Measurements from ENCODE around the gene DBNDD1. TPM values are rescaled to one million over a fixed set of nuclear protein-coding genes. Genes with fewer than 3 reads are reported as not detected.
"Not testable (repeated sequence)": the region's sequence is repeated elsewhere in the genome, so short reads cannot be mapped to it uniquely, and the experiment has no call there.

DBNDD1 gene, protein sequence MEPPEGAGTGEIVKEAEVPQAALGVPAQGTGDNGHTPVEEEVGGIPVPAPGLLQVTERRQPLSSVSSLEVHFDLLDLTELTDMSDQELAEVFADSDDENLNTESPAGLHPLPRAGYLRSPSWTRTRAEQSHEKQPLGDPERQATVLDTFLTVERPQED
- total RNA-seq, result 1 to 10 TPM; 1.3 to 6.2 (median 2.5) TPM
- 1 to 10 TPM in 1 of 2 donors, under 1 TPM in 1; 0.97 to 1.5 TPM for polyA plus RNA-seq
- long read RNA-seq, donor 1, transcript DBNDD1-206 (4 exons, 993 nt), result major isoform, 5 of 13 reads
- long read RNA-seq, donor 1, transcript DBNDD1-201 (4 exons, 2,079 nt), result major isoform, 5 of 13 reads
- long read RNA-seq, donor 1, partial matches to known transcripts, result 0 of 13 reads
- long read RNA-seq, donor 1, other reads (novel, unspliced or antisense), result 0 of 13 reads
- long read RNA-seq, donor 2, partial matches to known transcripts, result 0 of 5 reads
- long read RNA-seq, donor 2, other reads (novel, unspliced or antisense), result 0 of 5 reads
- long read RNA-seq, donor 3, transcript DBNDD1-201 (4 exons, 2,079 nt), result major isoform, 5 of 8 reads
- long read RNA-seq, donor 3, partial matches to known transcripts, result 0 of 8 reads
- long read RNA-seq, donor 3, other reads (novel, unspliced or antisense), result 1 of 8 reads

DNA sequence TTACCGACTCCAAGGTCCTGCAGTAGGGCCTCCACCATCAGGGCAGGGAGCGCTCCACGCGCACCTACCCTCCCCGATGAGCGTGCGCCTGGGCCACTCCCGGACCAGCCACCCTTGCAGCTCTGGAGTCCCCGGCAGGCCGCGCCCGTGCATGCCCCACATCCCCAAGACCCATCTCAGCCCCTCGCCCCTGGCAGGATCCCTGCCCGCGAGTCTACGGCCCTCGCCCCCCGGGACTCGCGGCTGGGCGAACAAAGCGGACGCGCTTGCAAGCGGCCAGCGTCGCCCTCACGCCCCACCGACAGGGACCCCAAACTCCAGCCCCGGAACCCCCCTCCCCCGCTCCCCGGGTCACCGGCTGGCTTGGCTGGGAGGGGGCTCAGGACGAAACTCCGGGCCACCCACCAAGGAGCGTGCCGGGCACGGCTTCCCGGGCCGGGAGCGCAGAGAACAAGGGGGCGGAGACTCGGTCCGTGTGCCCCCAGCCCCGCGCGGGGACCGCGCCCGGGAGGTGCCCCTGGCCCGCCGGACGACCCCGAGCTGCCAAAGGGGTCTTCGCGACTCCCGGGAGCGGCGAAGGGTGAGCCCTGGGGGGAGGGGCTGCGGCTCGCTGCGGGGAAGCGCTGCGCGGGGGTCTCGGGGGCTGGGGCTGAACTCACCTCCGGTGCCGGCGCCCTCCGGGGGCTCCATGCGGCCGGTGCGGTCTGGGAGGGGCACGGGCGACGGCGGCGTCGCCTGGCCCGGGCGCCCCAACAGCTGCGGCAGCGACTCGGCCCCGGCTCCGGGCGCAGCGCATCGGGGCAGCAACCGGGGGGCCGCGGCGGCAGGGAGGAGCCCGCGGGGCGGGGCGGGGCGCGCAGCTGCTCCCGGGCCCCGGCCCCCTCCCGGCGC is at the start of gene DBNDD1:
TSS of gene DBNDD1 (minus strand) at position 805 of the 891 bp plus-strand sequence. CDS start at position 690, 115 bp downstream.
- intact Hi-C loops (cut with DNase I), result no loop called here
- H3K27me3 ChIP-seq, result no peaks in the 10 kb centered on the region
- H3K27ac ChIP-seq, result no peak within 1 kb of the TSS
- no peaks in the 10 kb centered on the region for H3K36me3 ChIP-seq
- WGBS, 3 donors, result 1 to 3% (median 2%) methylated on average over 42 to 102 of the region's 103 CpGs
- DNase-seq, result peak in 1 of 5 donors; percentile 50
- TF ChIP-seq EP300 (IDR thresholded peaks at IDR 0.05) (no peak), POLR2A (IDR thresholded peaks at IDR 0.05) (no peak)
- TF ChIP-seq, protein P1, sequence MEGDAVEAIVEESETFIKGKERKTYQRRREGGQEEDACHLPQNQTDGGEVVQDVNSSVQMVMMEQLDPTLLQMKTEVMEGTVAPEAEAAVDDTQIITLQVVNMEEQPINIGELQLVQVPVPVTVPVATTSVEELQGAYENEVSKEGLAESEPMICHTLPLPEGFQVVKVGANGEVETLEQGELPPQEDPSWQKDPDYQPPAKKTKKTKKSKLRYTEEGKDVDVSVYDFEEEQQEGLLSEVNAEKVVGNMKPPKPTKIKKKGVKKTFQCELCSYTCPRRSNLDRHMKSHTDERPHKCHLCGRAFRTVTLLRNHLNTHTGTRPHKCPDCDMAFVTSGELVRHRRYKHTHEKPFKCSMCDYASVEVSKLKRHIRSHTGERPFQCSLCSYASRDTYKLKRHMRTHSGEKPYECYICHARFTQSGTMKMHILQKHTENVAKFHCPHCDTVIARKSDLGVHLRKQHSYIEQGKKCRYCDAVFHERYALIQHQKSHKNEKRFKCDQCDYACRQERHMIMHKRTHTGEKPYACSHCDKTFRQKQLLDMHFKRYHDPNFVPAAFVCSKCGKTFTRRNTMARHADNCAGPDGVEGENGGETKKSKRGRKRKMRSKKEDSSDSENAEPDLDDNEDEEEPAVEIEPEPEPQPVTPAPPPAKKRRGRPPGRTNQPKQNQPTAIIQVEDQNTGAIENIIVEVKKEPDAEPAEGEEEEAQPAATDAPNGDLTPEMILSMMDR (IDR thresholded peaks at IDR 0.05), result no peak
- H3K9me3 ChIP-seq, result no peaks in the 10 kb centered on the region
- peak within 1 kb of the TSS; percentile 77 for H3K4me3 ChIP-seq
- H3K4me1 ChIP-seq (ENCODE audit: insufficient read depth), result peaks cover 7% of the 10 kb centered on the region

DNA sequence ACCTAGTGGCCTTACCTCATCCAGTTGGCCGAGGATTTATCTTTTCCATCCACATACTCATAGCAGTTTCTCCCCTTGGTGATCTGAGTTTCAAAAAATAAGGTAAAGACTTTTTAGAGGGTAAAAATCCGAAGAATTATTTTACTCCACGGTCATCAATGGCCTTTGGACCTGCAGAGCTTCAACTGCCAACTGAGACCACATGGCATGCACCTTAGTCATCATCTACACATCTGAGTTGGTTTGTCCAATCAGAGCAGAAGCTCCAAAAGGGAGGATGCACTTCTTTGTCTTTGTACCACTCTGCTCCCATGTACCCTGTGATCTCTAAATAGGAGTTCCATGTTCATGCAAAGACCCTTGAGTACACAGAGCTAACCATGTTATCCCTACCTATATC is 42.2 kb upstream of the DBNDD1 start:
- DNase-seq, result no peak
- intact Hi-C loops (cut with DNase I), result no loop called here
- WGBS, 3 donors, result 62 to 77% (median 64%) methylated on average over 3 of the region's 3 CpGs
- Histone ChIP-seq H3K27me3 (no peaks in the 10 kb centered on the region), H3K36me3 (no peaks in the 10 kb centered on the region), H3K27ac (no peak overlapping the region), H3K4me1 (ENCODE audit: insufficient read depth) (no peaks in the 10 kb centered on the region), H3K9me3 (no peaks in the 10 kb centered on the region), H3K4me3 (no peak overlapping the region)
- TF ChIP-seq POLR2A (IDR thresholded peaks at IDR 0.05), result no peak
- no peak for TF ChIP-seq EP300 (IDR thresholded peaks at IDR 0.05)
- TF ChIP-seq, protein P1 (IDR thresholded peaks at IDR 0.05), result no peak

DNA sequence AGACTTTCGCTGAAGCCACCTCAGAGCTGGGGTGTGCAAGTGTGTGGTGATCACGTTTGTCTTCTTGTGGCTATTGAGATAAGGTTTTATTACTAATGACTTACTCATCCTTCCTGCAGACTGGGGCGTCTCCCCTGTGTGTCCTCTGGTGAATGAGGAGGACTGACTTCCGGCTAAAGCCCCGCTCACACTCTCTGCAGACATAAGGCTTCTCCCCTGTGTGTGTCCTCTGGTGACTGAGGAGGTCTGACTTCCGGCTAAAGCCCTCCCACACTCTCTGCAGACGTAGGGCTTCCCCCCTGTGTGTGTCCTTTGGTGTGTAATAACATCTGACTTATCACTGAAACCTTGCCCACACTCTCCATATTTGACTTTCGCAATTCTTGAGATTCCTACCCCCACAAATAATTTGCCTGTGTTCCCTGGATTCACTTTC is 38.5 kb upstream of the DBNDD1 start:
- 39 to 46% (median 45%) methylated on average over 8 of the region's 8 CpGs for WGBS, 3 donors
- intact Hi-C loops (cut with DNase I), result no loop called here

DNA sequence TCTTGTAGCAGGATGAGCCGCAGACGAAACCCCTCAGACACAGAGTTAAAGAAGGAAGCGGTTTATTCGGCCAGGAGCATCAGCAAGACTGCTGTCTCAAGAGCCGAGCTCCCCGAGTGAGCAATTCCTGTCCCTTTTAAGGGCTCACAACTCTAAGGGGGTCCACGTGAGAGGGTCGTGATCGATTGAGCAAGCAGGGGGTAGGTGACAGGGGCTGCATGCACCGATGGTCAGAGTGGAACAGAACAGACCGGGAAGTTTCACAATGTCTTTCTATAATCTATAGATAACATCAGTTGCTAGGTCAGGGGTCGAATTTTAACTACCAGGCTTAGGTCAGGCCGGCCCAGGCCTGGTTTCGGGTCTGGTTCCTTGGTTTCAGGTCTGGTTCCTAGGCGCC is 37.3 kb upstream of the DBNDD1 start:
- H3K36me3 ChIP-seq; H3K4me1 ChIP-seq (ENCODE audit: insufficient read depth); H3K9me3 ChIP-seq; H3K27ac ChIP-seq; H3K4me3 ChIP-seq; DNase-seq; H3K27me3 ChIP-seq; intact Hi-C loops (cut with DNase I): not testable (repeated sequence)
- 84 to 86% (median 86%) methylated on average over 15 of the region's 15 CpGs for WGBS, 3 donors

More for the DNA sequence above, 38.5 kb upstream of the DBNDD1 start:
- Histone ChIP-seq H3K9me3 (peaks cover 0 to 7% of the 10 kb centered on the region in 2 donors), H3K27me3 (no peaks in the 10 kb centered on the region), H3K4me1 (ENCODE audit: insufficient read depth) (no peaks in the 10 kb centered on the region), H3K36me3 (no peaks in the 10 kb centered on the region), H3K27ac (no peak overlapping the region), H3K4me3 (no peak overlapping the region)
- no peak for DNase-seq
- TF ChIP-seq EP300 (IDR thresholded peaks at IDR 0.05) (no peak), POLR2A (IDR thresholded peaks at IDR 0.05) (no peak)
- TF ChIP-seq, protein P1 (IDR thresholded peaks at IDR 0.05), result no peak

All from ovary (tissue), 10 donors.